ENCODE measurements around the gene ST3GAL5.

ST3GAL5 gene

GRCh38 chr2:85788603-85789002 is 100.2 kb downstream of the ST3GAL5 start:
- H3K4me3 ChIP-seq (replicated peaks; ENCODE audit: low read depth, low read length), result no peak overlapping the region
- DNase-seq (ENCODE audit: extremely low read depth, low read depth), result no peak
- TF ChIP-seq CTCF (IDR thresholded peaks at IDR 0.05; ENCODE audit: low read depth, low read length, missing control alignments), result no peak

- H3K4me3 ChIP-seq (replicated peaks; ENCODE audit: low read depth, low read length), result no peak overlapping the region
- TF ChIP-seq CTCF (IDR thresholded peaks at IDR 0.05; ENCODE audit: low read depth, low read length, missing control alignments), result no peak
- DNase-seq (ENCODE audit: extremely low read depth, low read depth), result no peak
Measured at GRCh38 chr2:85787981-85788340, 100.8 kb downstream of the ST3GAL5 start.

- no peak for TF ChIP-seq CTCF (IDR thresholded peaks at IDR 0.05; ENCODE audit: low read depth, low read length, missing control alignments)
- no peak for DNase-seq (ENCODE audit: extremely low read depth, low read depth)
- H3K4me3 ChIP-seq (replicated peaks; ENCODE audit: low read depth, low read length), result no peak overlapping the region
Measured at GRCh38 chr2:85787282-85787980, 101.4 kb downstream of the ST3GAL5 start.
